ENCODE measurements around the gene TNS1.

TNS1 gene

GRCh38 chr2:217908544-217908943, 94.3 kb downstream of the TNS1 start:
- Histone ChIP-seq H3K4me3 (ENCODE audit: low read depth, low read length) (no peak overlapping the region), H3K9me3 (no peaks in the 10 kb centered on the region), H3K4me1 (peaks cover 9% of the 10 kb centered on the region), H3K36me3 (peaks cover 5% of the 10 kb centered on the region), H3K27me3 (no peaks in the 10 kb centered on the region)
- DNase-seq, result no peak
- TF ChIP-seq, protein P1, sequence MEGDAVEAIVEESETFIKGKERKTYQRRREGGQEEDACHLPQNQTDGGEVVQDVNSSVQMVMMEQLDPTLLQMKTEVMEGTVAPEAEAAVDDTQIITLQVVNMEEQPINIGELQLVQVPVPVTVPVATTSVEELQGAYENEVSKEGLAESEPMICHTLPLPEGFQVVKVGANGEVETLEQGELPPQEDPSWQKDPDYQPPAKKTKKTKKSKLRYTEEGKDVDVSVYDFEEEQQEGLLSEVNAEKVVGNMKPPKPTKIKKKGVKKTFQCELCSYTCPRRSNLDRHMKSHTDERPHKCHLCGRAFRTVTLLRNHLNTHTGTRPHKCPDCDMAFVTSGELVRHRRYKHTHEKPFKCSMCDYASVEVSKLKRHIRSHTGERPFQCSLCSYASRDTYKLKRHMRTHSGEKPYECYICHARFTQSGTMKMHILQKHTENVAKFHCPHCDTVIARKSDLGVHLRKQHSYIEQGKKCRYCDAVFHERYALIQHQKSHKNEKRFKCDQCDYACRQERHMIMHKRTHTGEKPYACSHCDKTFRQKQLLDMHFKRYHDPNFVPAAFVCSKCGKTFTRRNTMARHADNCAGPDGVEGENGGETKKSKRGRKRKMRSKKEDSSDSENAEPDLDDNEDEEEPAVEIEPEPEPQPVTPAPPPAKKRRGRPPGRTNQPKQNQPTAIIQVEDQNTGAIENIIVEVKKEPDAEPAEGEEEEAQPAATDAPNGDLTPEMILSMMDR (IDR thresholded peaks at IDR 0.05; ENCODE audit: low read depth, low read length), result no peak

DNA sequence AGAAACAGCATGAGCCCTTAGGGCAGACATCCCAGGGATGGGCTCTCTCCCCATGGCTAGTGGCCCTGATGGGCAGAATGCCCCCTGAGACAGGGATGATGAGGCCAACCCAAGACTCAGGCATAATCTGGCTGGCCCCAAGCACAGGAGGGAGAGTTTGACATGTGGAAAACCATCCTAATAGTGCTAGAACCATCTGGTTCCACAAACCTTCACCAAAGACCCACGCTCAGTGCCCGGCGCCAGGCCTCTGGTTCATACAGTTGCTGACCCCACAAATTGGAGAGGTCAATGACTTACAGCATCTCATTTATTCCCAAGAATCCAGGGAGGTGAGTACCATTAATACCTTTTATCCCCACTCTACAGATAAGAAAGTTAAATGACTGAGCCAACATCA, 95.5 kb downstream of the TNS1 start:
- DNase-seq, result no peak
- Histone ChIP-seq H3K36me3 (peaks cover 11% of the 10 kb centered on the region), H3K27me3 (no peaks in the 10 kb centered on the region), H3K9me3 (no peaks in the 10 kb centered on the region), H3K4me3 (ENCODE audit: low read depth, low read length) (no peak overlapping the region), H3K4me1 (peaks cover 10% of the 10 kb centered on the region)
- TF ChIP-seq, protein P1 (IDR thresholded peaks at IDR 0.05; ENCODE audit: low read depth, low read length), result no peak

DNA sequence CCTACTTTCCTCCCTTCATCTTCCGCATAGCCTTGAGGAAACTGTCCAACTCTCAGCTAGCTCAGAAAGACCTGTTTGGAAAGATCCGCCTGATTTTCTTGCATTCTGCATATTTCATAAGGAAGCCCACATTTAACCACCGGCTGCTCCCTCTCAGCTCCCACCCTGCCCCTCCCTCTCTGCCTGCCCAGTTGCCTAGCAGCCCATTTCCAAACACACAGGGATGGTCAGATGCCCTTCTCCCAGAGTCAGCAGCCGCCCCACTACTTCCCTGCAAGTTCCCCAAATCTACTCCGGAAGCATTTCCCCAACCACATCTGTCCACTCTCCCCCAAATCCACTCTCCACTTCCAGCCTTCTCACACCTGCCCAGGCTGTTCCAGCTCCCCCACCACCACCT, 96.0 kb downstream of the TNS1 start:
- H3K36me3 ChIP-seq, result peaks cover 14% of the 10 kb centered on the region
- no peak for DNase-seq
- no peaks in the 10 kb centered on the region for H3K27me3 ChIP-seq
- no peaks in the 10 kb centered on the region for H3K9me3 ChIP-seq
- H3K4me1 ChIP-seq, result peaks cover 10% of the 10 kb centered on the region
- no peak overlapping the region for H3K4me3 ChIP-seq (ENCODE audit: low read depth, low read length)
- TF ChIP-seq, protein P1 (IDR thresholded peaks at IDR 0.05; ENCODE audit: low read depth, low read length), result no peak

DNA sequence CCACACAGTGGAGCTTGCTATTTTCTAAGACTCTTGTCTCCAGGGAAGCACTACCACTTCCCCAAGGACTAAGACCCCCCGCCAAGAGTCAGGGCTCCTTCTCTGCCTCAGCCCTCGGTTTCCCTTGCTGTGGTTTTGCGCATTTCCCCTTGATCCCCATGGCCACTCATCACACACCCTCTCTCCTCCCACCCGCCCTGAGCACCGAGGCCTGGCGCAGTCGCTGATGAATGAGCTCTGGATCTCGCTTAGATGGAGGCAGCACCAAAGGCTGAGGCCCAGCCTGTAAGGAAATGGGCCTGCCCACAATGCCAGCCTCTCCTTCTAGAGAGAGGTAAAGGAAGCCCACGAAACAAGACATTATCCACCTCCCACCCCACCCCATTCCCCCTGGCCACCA, 96.9 kb downstream of the TNS1 start:
- Histone ChIP-seq H3K9me3 (no peaks in the 10 kb centered on the region), H3K36me3 (peaks cover 14% of the 10 kb centered on the region), H3K27me3 (no peaks in the 10 kb centered on the region), H3K4me3 (ENCODE audit: low read depth, low read length) (no peak overlapping the region), H3K4me1 (peaks cover 10% of the 10 kb centered on the region)
- no peak for DNase-seq
- TF ChIP-seq, protein P1 (IDR thresholded peaks at IDR 0.05; ENCODE audit: low read depth, low read length), result no peak

DNA sequence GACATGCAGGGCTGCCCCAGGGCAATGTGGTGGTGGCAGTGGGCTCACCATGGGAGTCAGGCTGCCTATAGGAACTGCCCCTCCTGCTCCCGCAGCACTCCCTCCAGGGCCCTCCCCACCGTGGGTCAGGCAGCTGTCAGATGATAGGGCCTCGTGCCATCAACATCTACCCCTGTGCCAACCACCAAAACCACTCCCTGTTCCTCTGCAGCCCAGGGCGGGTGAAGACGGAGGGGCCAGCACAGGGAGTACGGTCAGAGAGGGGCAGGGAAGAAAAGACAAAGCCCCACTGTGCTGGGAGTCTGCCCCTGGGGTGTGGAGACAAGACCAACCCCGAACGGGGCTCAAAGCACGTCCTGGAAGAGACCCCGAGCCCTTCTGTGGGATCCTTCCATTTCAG, 97.4 kb downstream of the TNS1 start:
- H3K4me1 ChIP-seq, result peaks cover 7% of the 10 kb centered on the region
- TF ChIP-seq, protein P1 (IDR thresholded peaks at IDR 0.05; ENCODE audit: low read depth, low read length), result no peak
- peaks cover 11% of the 10 kb centered on the region for H3K36me3 ChIP-seq
- DNase-seq, result no peak
- H3K27me3 ChIP-seq, result no peaks in the 10 kb centered on the region
- no peaks in the 10 kb centered on the region for H3K9me3 ChIP-seq
- no peak overlapping the region for H3K4me3 ChIP-seq (ENCODE audit: low read depth, low read length)

GRCh38 chr2:217904614-217904965, 98.2 kb downstream of the TNS1 start:
- H3K36me3 ChIP-seq, result peaks cover 11% of the 10 kb centered on the region
- no peaks in the 10 kb centered on the region for H3K27me3 ChIP-seq
- no peak for DNase-seq
- TF ChIP-seq, protein P1 (IDR thresholded peaks at IDR 0.05; ENCODE audit: low read depth, low read length), result no peak
- H3K4me3 ChIP-seq (ENCODE audit: low read depth, low read length), result no peak overlapping the region
- peaks cover 3% of the 10 kb centered on the region for H3K4me1 ChIP-seq
- H3K9me3 ChIP-seq, result no peaks in the 10 kb centered on the region

Data from BE2C (cell line).